Endothelial cell (in vitro differentiated cells): Measurements from ENCODE around the gene PHETA1. TPM values are rescaled to one million over a fixed set of nuclear protein-coding genes. Genes with fewer than 3 reads are reported as not detected.

Source experiments
- DNase-seq: peaks from one replicate; pipeline ENCODE4 v3.0.0; 2021; ENCODE audit warnings: low spot score
- H3K27ac Mint-ChIP-seq: one replicate; pipeline ENCODE4 v1.8.0; 2021; ENCODE audit warnings: mixed read lengths, inconsistent platforms; ENCODE audit not compliant: unreplicated experiment
- H3K27me3 Mint-ChIP-seq: one replicate; pipeline ENCODE4 v1.8.0; 2021; ENCODE audit warnings: mild to moderate bottlenecking, moderate library complexity, mixed read lengths, inconsistent platforms; ENCODE audit not compliant: unreplicated experiment
- H3K36me3 Mint-ChIP-seq: one replicate; pipeline ENCODE4 v1.8.0; 2021; ENCODE audit warnings: mild to moderate bottlenecking, low read depth, mixed read lengths, inconsistent platforms; ENCODE audit not compliant: unreplicated experiment
- H3K4me1 Mint-ChIP-seq: one replicate; pipeline ENCODE4 v1.8.0; 2021; ENCODE audit warnings: mild to moderate bottlenecking, mixed read lengths, inconsistent platforms; ENCODE audit not compliant: unreplicated experiment
- H3K4me3 Mint-ChIP-seq: one replicate; pipeline ENCODE4 v1.8.0; 2021; ENCODE audit warnings: mild to moderate bottlenecking, mixed read lengths, inconsistent platforms; ENCODE audit not compliant: unreplicated experiment
- H3K9me3 Mint-ChIP-seq: one replicate; pipeline ENCODE4 v1.8.0; 2021; ENCODE audit warnings: mixed read lengths, inconsistent platforms; ENCODE audit not compliant: unreplicated experiment
- CTCF ChIP-seq: fragments of 200-600 bp; sonication (generic); IDR thresholded peaks from one replicate; pipeline ENCODE4 v1.5.0; 2021; ENCODE audit warnings: antibody characterized with exemption; ENCODE audit not compliant: unreplicated experiment
- total RNA-seq: library from RNA; stranded (reverse); fragmentation: NEBNext Ultra II Directional; extraction: Animal tissue kit (Norgen Biotek cat#: 25700); gene quantifications from one replicate; pipeline ENCODE4 v1.2.1, GENCODE V29; 2021; ENCODE audit not compliant: unreplicated experiment

The PHETA1 gene
- total RNA-seq, 1 donor from 2014 or later, result 14.8 TPM

- H3K27ac Mint-ChIP-seq, result peak overlapping the region; percentile 86
- H3K27me3 Mint-ChIP-seq, result peaks cover 13% of the 10 kb centered on the region
- no peak for TF ChIP-seq CTCF
- H3K9me3 Mint-ChIP-seq, result no peaks in the 10 kb centered on the region
- H3K4me3 Mint-ChIP-seq, result peak overlapping the region; percentile 80
- DNase-seq, result no peak
- H3K4me1 Mint-ChIP-seq, result peaks cover 48% of the 10 kb centered on the region
- peaks cover 30% of the 10 kb centered on the region for H3K36me3 Mint-ChIP-seq
Observed at GRCh38 chr12:111413442-111414086, 44.7 kb upstream of the PHETA1 start.

GRCh38 chr12:111412830-111413441 is 44.0 kb upstream of the PHETA1 start:
- peaks cover 32% of the 10 kb centered on the region for H3K36me3 Mint-ChIP-seq
- peaks cover 15% of the 10 kb centered on the region for H3K27me3 Mint-ChIP-seq
- peak overlapping the region; percentile 80 for H3K4me3 Mint-ChIP-seq
- H3K27ac Mint-ChIP-seq, result peak overlapping the region; percentile 86
- H3K9me3 Mint-ChIP-seq, result no peaks in the 10 kb centered on the region
- no peak for TF ChIP-seq CTCF
- no peak for DNase-seq
- H3K4me1 Mint-ChIP-seq, result peaks cover 53% of the 10 kb centered on the region

- no peak for DNase-seq
- H3K27ac Mint-ChIP-seq, result peak overlapping the region; percentile 91
- TF ChIP-seq CTCF, result no peak
- H3K9me3 Mint-ChIP-seq, result no peaks in the 10 kb centered on the region
- H3K4me1 Mint-ChIP-seq, result peaks cover 60% of the 10 kb centered on the region
- H3K36me3 Mint-ChIP-seq, result peaks cover 37% of the 10 kb centered on the region
- H3K4me3 Mint-ChIP-seq, result peak overlapping the region; percentile 80
- peaks cover 19% of the 10 kb centered on the region for H3K27me3 Mint-ChIP-seq
Observed at GRCh38 chr12:111412007-111412829, 43.3 kb upstream of the PHETA1 start.

- Mint-ChIP-seq H3K27ac (peak overlapping the region; percentile 48), H3K36me3 (peaks cover 32% of the 10 kb centered on the region), H3K4me1 (peaks cover 56% of the 10 kb centered on the region), H3K27me3 (peaks cover 21% of the 10 kb centered on the region), H3K4me3 (no peak overlapping the region), H3K9me3 (no peaks in the 10 kb centered on the region)
- no peak for TF ChIP-seq CTCF
- DNase-seq, result no peak
Observed at GRCh38 chr12:111411185-111411764, 42.4 kb upstream of the PHETA1 start.
